ENCODE data around the gene IL18. TPM values are rescaled to one million over a fixed set of nuclear protein-coding genes. Genes with fewer than 3 reads are reported as not detected.
A peak's percentile ranks its signal among the peaks of the same experiment; 100 is the strongest.
"Not testable (repeated sequence)": the region's sequence is repeated elsewhere in the genome, so short reads cannot be mapped to it uniquely, and the experiment has no call there.

IL18 gene
- polyA plus RNA-seq, 1 donor, result 0.40 TPM

DNA sequence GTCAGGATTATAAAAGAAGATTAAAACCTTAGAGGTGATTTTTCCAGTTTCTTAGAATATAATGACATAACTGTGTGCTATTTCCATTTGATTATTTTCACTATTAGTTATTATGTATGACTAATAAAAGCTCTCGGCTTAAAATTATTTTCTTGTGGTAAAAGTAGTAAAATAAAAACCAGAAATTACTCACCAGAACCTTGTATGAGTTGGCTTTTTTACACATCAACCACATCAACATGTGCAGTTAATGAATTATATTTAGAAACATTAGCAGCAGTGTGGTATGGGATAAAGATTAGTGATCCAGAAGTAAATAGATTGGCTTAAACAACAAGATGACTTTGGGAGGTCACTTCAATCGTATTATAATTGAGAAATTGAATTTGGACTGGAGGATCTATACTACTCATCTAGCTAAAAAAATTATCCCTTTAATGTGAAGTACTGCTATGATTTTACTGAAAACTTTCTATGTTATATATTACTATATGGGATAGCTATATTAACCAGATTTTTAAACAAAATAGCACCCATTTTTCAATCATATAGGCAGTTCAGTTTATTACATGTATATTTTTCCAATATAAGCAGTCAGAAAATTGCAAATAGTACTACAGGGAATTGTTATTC lies 8.6 kb upstream of the IL18 start:
- no peak for DNase-seq (ENCODE audit: low read depth)

DNA sequence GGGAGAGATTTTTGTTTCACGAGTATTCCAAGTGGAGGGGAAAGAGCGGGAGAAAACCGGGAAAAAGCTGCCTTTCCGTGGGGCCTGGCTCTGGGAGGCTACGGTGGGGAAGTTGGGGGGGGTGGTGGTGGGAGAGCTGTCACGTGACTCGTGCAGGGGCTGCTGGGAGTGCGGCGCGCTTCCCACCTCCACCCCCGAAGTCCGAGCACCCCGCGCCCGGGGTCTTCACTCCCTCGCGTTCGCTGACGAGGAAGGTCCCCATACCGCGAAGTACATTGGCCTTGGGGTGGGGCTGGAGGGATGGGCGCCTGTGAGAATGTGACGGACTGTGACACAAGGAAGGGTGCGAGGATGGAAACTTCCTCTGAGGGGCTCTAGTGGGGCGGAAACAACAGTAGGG lies 3.3 kb upstream of the IL18 start, which contains the start of gene TEX12:
TSS of gene TEX12 (plus strand) at position 228 of the 400 bp plus-strand sequence. CDS start 1,897 bp downstream, outside the sequence.
- DNase-seq (ENCODE audit: low read depth), result no peak

DNA sequence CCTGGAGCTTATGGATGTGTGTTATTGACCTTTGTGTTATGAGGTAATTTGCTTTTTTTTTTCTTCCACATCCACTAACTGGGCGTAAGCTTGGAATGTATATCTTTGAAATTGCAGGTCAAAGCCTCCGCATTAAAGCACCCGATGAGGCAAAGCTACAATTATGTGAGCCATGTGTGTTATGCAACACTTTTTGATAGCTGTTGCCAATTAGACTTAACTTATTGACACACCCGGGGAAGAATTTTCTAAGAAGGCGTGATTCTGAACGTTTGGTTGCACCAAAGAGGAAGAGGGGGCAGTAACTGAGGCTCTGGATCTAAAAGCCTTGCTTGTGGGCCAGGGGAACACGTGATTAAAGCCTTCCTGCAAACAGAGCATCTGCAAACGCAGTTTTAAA lies 2.7 kb upstream of the IL18 start:
- no peak for DNase-seq (ENCODE audit: low read depth)

DNA sequence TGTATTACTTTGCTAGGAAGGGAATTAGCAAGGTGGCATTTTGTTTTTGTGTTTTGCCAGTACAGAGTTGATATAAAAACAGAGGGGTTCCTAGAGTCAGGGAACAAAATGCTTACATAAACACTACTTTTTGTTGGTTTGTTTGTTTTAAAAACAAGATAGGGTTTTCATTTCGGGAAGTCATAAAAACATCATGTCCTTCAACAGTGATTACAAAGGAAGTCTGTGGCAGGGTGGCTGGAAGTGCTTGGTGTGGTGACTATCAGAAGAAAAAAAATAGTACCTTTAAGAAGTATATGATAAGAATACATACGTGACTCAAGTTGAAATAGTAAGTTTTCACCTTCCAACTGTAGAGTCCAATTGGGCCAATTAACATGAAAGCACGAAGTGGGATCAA lies 1.2 kb upstream of the IL18 start:
- DNase-seq (ENCODE audit: low read depth), result no peak

DNA sequence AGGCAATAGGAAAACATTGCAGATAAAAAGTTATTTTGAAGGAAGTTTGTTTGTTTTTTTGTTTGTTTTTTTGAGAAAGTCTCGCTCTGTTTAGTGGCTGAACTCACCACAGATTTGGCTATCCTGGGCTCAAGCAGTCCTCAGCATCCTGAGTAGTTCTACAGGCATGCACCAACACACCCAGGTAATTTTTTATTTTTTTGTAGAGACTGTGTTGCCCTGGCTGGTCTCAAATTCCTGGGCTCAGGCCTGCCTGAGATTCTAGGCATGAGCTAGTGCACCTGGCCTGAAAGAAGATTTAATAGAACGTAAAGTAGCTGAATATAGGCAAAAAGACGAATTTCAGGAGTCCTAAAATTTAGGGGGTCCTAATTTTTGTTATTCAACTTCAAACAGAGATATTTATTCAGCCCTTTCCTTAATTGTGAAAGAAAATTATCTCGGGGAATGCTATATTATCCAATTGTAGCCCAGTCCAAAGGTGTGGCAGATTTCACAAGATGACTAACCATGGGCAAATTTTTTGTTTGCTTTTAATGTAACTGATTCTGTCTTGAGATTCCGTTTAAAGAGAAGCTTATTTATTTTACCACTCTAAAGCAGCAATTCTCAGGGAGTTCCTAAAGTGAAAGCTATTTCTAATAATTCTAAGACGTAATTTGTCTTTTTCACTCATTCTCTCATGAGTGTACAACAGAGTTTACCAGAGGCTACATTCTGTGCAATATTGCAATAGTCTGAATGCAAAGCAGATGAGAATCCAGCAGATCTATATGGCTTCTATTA lies 940 bp downstream of the IL18 start:
- no peak for DNase-seq (ENCODE audit: low read depth)

DNA sequence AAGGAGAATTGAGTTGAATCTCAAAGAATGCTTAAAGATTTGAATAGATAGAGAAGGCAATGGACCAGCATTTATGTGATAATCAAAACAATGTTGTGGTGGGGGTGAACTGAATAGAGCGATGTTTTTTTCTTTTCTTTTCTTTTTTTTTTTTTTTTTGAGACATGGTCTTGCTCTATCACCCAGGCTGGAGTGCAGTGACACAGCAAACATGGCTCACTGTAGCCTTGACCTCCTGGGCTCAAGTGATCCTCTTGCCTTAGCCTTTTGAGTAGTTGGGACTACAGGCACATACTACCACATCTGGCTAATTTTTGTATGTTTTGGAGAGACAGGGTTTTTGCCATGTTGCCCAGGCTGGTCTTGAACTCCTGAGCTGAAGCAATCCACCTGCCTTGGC lies 1.7 kb downstream of the IL18 start:
- DNase-seq (ENCODE audit: low read depth), result not testable (repeated sequence)

DNA sequence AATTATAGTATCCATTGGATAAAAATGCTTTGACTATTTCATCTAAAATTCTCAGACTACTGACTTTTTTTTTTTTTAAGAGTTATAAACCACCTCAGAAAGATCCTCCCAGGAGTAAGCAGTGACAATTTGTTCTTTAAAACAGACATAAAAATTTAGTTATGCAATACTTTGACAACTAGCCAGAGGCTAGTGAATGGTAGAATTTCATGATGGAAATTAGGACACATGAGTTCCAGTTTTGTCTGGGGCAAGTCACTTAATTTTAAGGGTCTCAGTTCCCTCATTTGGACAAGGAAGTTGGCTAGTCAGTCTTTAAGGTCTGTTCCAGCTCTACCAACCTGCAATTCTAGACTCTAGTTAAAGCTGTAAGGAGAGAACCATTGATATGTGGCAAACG lies 2.9 kb downstream of the IL18 start:
- DNase-seq (ENCODE audit: low read depth), result no peak

DNA sequence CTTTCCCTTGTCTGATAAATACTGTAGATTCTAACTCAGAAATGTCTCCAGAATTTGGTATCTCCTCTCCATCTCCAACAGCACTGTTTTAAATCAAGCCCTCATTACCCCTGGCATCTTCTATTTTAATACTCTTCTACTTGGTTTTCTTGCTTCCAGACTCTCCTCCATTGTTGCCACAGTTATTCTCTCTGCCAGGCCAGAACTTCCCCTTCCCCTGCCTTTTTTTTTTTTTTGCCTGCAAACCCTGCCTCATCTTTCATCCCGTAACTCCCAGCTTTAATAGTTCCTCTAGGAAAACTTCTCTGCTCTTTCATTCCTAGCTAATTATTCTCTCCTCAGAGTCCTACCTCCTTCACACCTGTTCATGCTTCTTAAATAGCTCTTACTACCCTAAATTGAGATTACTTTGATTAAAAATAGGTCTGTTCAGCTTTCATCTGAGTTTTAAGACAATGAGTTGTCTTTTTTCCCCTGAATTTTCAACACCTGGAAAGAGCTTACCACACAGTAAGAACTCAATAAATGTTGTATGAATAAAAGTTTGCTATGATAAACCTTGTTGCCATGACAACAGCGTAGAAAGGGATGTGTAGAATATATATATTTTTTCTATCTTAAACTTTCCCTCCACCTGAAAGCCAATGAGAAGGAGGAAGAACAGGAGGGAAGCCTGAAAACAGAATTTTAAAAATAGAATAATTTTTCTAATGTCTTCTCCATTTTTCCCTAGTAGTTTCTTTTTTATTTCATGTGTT lies 3.6 kb downstream of the IL18 start:
- no peak for DNase-seq (ENCODE audit: low read depth)

DNA sequence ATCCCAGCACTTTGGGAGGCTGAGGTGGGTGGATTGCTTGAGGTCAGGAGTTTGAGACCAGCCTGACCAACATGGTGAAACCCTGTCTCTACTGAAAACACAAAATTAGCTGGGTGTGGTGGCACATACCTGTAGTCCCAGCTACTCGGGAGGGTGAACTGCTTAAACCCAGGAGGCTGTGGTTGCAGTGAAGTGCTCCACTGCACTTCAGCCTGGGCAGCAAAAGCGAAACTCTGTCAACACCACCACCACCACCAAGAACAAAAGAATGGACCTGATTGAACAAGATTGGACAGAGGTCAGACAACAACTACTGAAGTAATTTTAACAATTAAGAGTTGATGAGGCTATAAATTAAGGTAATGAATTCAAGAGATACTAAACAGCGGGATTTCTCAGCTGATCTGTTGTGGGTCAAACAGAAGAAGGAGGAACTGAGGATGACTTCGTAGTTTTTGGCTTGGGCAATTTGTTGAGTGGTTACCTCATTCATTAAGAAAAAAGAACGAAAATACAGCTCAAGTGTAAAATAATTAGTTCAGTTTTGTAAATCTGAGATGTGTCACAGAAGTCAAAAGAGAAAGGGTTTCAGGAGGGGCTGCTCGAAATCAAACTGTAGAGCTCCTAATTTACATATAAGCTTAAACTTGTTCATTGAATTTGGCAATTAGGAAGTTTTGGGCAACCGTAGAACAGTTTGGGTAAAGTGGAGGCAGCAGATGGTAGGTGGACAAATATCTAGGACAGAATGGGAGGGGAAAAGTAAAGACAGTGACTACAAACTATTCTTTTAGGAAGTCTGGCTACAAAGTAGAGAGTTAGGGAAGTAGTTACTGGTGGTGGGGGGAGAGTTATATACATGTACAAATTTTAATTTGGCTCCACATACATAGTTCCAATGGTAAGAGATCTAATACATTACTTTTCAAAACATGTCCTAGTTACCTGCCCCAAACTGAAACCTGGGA lies 4.5 kb downstream of the IL18 start:
- DNase-seq (ENCODE audit: low read depth), result no peak

DNA sequence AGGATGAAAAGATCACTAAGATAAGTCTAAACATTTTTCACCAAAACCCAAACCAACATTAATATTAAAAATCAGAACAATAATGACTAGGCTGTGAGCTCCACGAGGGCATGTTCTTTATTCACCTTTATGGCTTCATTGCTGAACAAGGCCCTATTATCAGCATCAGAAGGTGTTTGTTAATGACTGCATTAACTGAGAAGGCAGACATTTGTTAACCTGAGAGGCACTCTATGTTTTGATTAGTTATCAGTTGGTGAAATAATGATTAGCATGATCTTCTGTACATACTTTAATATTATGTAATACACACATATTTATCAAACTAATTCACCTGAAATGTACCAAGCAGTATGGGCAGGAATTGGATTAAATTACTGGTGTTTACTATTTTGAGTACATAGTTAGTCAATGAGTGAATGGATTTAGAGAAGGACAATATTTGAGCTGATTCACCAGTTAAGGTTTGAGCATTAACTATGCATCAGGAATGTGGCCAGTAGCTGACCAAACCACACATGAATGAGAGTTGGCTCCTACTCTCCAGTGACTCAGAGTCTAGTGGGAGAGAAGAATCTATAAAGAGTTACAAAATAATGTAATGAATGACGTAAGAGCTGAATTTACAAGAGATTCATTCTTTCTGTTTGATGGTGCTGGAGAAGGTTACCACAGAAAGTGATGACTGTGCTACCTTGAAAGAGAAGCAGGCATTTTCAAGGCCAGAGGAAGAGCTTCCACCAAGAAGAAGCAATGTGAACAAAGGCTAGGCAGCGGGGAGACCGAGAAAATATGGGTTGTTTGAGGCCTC lies 6.7 kb downstream of the IL18 start:
- no peak for DNase-seq (ENCODE audit: low read depth)

DNA sequence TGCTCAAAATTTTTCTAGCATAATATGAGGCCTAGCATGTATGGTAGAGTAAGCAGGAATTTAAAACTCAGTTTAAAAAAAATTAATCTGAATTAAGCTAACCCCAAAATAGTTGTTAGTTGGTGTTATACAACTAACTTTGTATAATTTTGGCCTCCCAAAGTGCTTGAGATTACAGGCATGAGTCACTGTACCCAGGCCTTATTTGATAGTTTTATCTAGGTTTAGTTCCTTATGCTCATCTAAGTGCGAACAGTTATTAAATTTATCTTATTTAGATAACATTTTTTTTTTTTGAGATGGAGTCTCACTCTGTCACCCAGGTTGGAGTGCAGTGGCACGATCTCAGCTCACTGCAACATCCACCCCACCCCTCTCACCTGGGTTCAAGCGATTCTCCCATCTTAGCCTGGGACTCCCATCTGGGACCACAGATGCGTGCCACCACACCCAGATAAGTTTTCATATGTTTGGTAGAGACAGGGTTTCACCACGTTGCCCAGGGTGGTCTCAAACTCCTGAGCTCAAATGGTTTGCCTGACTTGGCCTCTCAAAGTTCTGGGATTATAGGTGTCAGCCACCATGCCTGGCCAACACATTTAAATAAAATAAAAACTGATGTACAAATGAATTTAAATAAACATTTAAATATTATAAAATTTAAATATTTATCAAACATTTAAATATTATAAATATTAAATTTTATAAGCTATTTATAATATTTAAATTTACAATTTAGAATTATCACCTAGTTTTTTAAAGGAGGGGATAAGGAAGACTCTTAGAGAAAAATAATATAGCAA lies 7.5 kb downstream of the IL18 start:
- DNase-seq (ENCODE audit: low read depth), result no peak

DNA sequence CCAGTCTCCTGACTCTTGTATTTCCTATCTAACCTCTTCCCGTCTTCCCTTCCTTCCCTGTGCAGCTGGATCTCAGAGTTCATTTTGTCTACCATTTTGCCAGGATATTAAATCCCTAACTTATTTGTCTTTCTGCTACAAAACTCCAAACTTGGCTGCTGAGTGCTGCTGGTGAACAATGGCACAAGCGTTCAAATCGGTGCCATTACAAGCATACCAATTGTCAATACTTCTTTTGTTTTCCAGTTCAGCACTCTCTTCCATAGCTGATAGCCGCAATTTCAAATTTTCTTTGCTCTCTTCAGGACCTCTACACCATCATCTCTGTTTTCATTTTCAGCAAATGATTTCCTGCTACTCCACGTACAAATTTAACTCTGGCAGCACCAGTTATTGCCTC lies 13.4 kb downstream of the IL18 start:
- no peak for DNase-seq (ENCODE audit: low read depth)

DNA sequence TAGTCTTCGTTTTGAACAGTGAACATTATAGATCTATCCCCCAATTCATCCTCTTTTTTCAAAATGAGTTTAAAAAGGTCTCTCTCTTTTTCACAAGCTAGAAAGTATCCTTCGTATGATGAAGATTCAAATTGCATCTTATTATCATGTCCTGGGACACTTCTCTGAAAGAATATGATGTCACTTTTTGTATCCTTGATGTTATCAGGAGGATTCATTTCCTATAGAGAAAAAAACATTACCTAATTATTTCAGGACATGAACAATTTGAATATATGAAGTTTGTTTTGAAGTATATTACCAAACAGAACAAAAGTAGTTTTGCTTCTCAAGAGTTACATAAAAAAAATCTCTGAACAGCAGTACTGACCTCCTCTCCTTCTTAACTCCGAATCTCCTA lies 20.3 kb downstream of the IL18 start:
- DNase-seq (ENCODE audit: low read depth), result no peak

DNA sequence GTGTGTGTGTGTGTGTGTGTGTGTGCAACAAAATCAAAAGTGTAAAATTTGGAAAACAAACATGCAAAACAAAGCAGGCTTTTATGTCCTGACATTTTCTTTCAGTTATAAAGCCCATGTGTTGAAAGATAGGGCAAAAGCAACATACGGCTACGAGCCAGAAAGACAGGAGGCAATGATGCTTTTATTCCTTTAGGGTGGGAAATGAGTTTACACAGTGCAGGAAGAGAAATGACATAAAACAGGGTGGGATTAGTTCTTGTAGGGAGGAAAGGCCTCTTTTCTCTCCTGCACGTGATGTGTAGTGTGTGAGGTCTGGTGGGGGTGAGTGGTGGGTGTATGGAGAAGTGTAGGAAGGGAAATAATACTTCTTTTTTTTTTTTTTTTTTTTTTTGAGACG lies 29.4 kb downstream of the IL18 start:
- DNase-seq (ENCODE audit: low read depth), result no peak

DNA sequence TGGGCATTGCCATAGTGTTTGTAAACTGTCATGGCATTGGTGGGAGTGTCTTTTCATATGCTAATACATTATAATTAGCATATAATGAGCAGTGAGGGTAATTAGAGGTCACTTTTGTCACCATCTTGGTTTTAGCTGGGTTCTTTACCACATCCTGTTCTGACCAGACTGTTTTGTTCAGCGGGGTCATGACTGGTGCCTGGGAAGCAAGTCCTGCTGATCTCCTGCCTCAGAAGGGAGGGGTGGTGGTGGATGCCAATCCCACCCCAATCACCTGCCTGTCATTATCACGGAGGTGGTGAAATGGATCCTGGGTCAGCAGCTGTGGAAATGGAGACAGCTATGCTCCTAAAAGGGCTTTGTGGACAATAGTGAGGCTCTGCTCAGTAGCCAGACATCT lies 31.2 kb downstream of the IL18 start:
- no peak for DNase-seq (ENCODE audit: low read depth)

DNA sequence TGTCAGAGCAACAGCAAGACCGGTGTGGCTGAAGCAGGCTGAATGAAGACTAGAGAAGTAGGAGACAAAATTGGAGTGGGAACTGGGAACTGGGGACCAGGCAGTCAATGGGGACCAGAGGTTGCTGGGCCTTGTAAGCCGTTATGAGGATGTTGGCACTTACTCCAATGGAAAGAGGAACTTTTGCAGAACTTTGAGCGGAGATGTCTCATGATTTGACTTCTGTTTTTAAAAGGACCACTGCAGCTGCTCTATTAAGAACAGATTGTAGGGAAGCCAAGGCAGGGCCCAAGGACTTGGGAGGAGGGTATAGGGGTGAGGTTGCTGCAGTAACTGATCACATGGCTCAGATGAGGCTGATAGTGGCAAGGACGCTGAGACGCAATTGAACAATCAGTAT lies 34.2 kb downstream of the IL18 start:
- DNase-seq (ENCODE audit: low read depth), result peak; percentile 11

DNA sequence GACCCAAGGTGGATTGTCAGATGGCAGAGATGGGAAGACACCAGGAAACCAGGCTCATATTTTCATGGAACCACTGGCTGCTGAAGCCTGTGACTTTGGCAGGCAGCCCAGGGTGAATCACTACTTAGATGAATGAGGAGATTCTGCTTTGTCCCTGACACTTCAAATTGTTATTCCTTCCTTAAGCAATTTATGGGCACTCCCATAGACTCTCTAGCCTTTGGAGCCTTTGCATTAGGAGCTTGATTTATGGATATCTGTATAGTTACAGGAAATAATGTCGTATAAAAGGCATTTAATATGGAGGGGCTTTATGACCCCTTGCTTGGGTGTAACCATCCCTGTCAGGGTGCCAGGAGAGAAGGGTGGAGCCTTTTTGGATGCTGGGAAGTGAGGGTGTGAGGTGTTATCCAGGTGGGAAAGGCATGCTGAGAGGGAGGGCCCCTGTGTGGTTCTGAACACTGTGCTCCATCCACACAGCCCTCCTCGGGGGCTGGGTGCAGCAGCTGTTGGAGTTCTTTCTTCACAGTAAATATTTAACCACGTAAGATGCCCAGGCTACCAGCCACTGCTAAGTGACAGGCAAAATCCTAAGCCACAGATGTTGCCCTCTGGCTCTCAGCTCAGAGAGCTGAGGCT lies 35.3 kb downstream of the IL18 start:
- DNase-seq (ENCODE audit: low read depth), result no peak

DNA sequence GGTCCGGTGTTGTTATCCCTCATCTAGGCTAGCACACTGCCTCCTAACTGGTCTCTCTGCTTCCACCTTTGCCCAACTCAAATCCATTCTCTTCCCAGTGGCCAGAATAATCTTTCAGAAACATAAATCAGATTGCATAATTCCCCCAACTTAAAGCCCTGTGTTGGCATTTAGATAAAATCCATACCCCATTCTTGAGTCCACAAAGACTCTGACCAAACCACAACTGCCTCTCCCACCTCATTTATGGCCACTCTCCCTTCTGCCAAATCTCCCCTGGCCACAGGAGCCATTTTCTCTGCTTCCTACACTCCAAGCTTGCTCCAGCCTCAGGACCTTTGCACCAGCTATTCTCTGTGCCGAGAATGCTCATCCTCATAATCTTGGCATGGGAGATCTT lies 36.8 kb downstream of the IL18 start:
- no peak for DNase-seq (ENCODE audit: low read depth)

DNA sequence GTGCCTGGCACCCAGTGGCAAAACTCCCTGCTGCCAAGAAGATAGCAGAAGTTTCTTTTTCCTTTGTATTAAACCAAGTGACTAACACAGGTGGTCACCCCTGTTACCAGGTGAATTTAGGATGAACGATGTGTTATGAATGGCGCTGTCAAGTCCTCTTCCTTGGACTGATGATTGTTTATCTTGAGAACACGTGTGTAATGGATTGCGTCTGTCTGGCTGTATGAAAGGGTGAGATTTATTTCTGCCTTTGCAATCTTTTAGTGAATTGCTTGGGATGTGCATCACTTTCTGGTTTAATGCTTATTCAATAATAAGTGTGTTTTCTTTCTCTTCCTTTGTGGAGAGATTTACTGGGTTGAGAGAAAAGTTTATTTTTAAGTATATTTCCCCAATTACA lies 40.8 kb downstream of the IL18 start:
- no peak for DNase-seq (ENCODE audit: low read depth)

Data from forelimb muscle (tissue), 1 donor.